ENCODE data around the gene RPGRIP1L. TPM values are rescaled to one million over a fixed set of nuclear protein-coding genes. Genes with fewer than 3 reads are reported as not detected.

The RPGRIP1L gene
- total RNA-seq, 3 donors from 2014 or later, result 2.1 to 5.3 (median 3.8) TPM

DNA sequence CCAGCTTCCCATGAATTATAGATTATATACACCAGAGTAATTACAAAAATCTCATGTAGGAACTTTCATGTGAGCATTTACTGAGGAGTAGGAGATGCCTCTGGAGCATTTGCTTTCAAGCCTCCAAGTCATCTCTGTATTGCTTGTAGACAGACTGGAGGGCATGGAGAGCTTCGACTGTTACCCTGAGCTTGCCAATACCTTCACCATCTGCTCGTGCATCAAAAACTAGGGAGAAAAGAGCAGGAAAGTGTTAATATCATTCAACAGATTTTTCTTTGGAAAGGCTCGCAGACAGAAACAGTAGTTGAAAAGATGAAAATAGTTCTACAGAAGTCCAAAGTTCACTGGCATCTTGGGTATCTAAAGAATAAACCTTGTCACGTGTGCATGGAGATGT lies 101.7 kb downstream of the RPGRIP1L start:
- TF ChIP-seq, protein P1, sequence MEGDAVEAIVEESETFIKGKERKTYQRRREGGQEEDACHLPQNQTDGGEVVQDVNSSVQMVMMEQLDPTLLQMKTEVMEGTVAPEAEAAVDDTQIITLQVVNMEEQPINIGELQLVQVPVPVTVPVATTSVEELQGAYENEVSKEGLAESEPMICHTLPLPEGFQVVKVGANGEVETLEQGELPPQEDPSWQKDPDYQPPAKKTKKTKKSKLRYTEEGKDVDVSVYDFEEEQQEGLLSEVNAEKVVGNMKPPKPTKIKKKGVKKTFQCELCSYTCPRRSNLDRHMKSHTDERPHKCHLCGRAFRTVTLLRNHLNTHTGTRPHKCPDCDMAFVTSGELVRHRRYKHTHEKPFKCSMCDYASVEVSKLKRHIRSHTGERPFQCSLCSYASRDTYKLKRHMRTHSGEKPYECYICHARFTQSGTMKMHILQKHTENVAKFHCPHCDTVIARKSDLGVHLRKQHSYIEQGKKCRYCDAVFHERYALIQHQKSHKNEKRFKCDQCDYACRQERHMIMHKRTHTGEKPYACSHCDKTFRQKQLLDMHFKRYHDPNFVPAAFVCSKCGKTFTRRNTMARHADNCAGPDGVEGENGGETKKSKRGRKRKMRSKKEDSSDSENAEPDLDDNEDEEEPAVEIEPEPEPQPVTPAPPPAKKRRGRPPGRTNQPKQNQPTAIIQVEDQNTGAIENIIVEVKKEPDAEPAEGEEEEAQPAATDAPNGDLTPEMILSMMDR (IDR thresholded peaks at IDR 0.05), result no peak
- DNase-seq (no peak), ATAC-seq (no peak)
- Histone ChIP-seq H3K36me3 (ENCODE audit: low read depth) (no peaks in the 10 kb centered on the region), H3K4me3 (no peak overlapping the region), H3K4me1 (ENCODE audit: low read depth) (no peaks in the 10 kb centered on the region), H3K9me3 (no peaks in the 10 kb centered on the region)
- intact Hi-C loops (cut with DNase I, micrococcal nuclease), result no loop called here

GRCh38 chr16:53600616-53601015 lies 103.0 kb downstream of the RPGRIP1L start:
- no peak for ATAC-seq
- no peaks in the 10 kb centered on the region for H3K36me3 ChIP-seq (ENCODE audit: low read depth)
- no peak overlapping the region for H3K4me3 ChIP-seq
- intact Hi-C loops (cut with DNase I, micrococcal nuclease), result no loop called here
- DNase-seq, result no peak
- H3K4me1 ChIP-seq (ENCODE audit: low read depth), result no peaks in the 10 kb centered on the region
- TF ChIP-seq, protein P1 (IDR thresholded peaks at IDR 0.05), result no peak
- no peaks in the 10 kb centered on the region for H3K9me3 ChIP-seq

DNA sequence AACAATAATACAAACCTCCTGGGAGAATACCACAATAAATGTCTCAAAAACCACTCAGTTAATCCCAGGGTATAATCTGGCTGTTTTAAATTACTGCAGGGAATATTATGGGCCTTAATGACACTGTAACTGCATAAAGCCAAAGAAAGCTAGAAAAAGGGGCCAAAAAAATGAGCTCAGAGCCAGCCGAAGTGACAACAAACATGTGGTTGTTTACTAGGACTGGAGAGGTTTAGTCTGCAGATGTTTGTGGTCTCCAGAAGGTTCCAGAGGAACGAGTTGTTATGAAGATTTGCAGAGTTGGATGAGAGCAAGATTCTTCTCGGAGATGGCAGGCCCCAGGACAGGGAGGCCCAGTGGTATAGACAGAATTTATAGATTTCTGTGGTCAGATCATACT lies 103.5 kb downstream of the RPGRIP1L start:
- Histone ChIP-seq H3K4me3 (no peak overlapping the region), H3K4me1 (ENCODE audit: low read depth) (no peaks in the 10 kb centered on the region), H3K9me3 (no peaks in the 10 kb centered on the region), H3K36me3 (ENCODE audit: low read depth) (no peaks in the 10 kb centered on the region)
- TF ChIP-seq, protein P1 (IDR thresholded peaks at IDR 0.05), result no peak
- no peak for DNase-seq
- intact Hi-C loops (cut with DNase I, micrococcal nuclease), result no loop called here
- no peak for ATAC-seq

GRCh38 chr16:53599548-53599947 lies 104.1 kb downstream of the RPGRIP1L start:
- no peak overlapping the region for H3K4me3 ChIP-seq
- TF ChIP-seq, protein P1 (IDR thresholded peaks at IDR 0.05), result no peak
- ATAC-seq (no peak), DNase-seq (no peak)
- H3K36me3 ChIP-seq (ENCODE audit: low read depth), result no peaks in the 10 kb centered on the region
- no peaks in the 10 kb centered on the region for H3K4me1 ChIP-seq (ENCODE audit: low read depth)
- intact Hi-C loops (cut with DNase I, micrococcal nuclease), result no loop called here
- H3K9me3 ChIP-seq, result no peaks in the 10 kb centered on the region

DNA sequence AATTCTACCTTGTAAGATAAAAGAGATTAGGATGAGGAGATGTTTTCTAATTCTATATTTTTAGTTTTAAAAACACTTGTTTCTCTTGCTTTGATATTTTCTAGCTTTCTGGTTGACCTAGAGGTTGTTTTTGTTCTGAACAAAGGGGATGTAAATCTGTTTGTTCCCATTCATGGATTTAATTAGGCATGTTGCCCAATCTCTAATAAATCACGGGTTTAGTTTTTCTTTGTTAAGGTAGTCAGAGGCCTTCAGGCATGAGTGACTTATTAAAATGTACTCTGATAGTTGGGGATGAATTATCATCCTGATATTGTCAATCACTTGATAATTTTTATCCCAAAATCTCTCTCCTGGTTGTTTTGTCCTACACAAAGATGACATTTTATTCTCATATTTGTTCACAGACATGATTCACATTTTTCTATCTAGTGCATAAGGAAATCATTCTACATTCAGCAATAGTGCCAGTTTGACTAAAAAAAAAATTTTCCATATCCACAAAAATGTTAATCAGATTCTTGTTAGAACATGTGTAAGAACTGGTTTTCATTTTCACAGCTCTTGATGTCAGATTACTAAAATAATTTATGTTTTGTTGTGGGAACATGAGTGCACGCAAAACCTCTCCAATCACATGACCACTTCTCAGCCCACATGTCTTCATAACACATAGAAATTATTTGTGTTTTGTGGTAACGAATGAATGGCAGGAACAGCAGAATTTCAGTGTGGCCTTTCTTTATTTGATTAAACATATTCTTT lies 105.0 kb downstream of the RPGRIP1L start:
- Histone ChIP-seq H3K9me3 (no peaks in the 10 kb centered on the region), H3K4me3 (no peak overlapping the region), H3K4me1 (ENCODE audit: low read depth) (no peaks in the 10 kb centered on the region), H3K36me3 (ENCODE audit: low read depth) (no peaks in the 10 kb centered on the region)
- ATAC-seq (no peak), DNase-seq (no peak)
- intact Hi-C loops (cut with DNase I, micrococcal nuclease), result no loop called here
- TF ChIP-seq, protein P1 (IDR thresholded peaks at IDR 0.05), result no peak
